ENCODE data around the gene TBC1D8. TPM values are rescaled to one million over a fixed set of nuclear protein-coding genes. Genes with fewer than 3 reads are reported as not detected.
A peak's percentile ranks its signal among the peaks of the same experiment; 100 is the strongest.

The TBC1D8 gene
- total and polyA plus RNA-seq, 2 of the 8 experiments (the other 6 are each of a cell fraction or from before 2014, with no cell fraction given) = 20.8 to 21.8 TPM

- Histone ChIP-seq H3K4me3 (ENCODE audit: extremely low read depth in 1 of 4, insufficient read depth in 2 of 4, low read depth in 3 of 4, low read length in 4 of 4) (no peak overlapping the region), H3K79me1 (ENCODE audit: low read depth, low read length) (no peaks in the 10 kb centered on the region), H3K9me3 (ENCODE audit: insufficient read depth in 2 of 2, low read depth in 1 of 2, low read length in 1 of 2) (no peaks in the 10 kb centered on the region), H2BK12ac (ENCODE audit: low read depth, low read length) (no peak overlapping the region), H3K18ac (ENCODE audit: extremely low read depth, low read length) (no peak overlapping the region), H3K9ac (replicated peaks in 1 of 4; ENCODE audit: extremely low read depth in 1 of 4, low read depth in 3 of 4, low read length in 3 of 4) (no peak overlapping the region), H3K56ac (replicated peaks; ENCODE audit: insufficient read length, low read depth, low read length) (no peak overlapping the region), H4K8ac (ENCODE audit: extremely low read depth, insufficient read depth, low read length) (no peak overlapping the region; the same call in 1 of the 2 replicates), H2BK5ac (ENCODE audit: low read depth, low read length) (no peak overlapping the region), H4K5ac (ENCODE audit: insufficient read length, low read depth, low read length) (no peak overlapping the region), H4K20me1 (replicated peaks in 1 of 2; ENCODE audit: control insufficient read depth in 1 of 2, insufficient read depth in 2 of 2, low read length in 2 of 2) (no peaks in the 10 kb centered on the region), H4K91ac (replicated peaks; ENCODE audit: insufficient read length, low read length) (no peak overlapping the region), H2BK120ac (replicated peaks; ENCODE audit: low read depth, low read length) (no peak overlapping the region), H3K14ac (ENCODE audit: insufficient read length) (no peak overlapping the region), H3K27me3 (replicated peaks in 1 of 4; ENCODE audit: control insufficient read depth in 3 of 4, extremely low read depth in 1 of 4, insufficient read depth in 3 of 4, low read length in 3 of 4) (no peaks in the 10 kb centered on the region), H3K23ac (ENCODE audit: insufficient read length) (no peak overlapping the region), H2AFZ (ENCODE audit: low read length) (no peak overlapping the region), H3K4ac (replicated peaks; ENCODE audit: insufficient read length, low read depth, low read length) (no peak overlapping the region), H3K36me3 (ENCODE audit: control insufficient read depth in 2 of 4, insufficient read depth in 4 of 4, low read length in 3 of 4) (no peaks in the 10 kb centered on the region), H3K27ac (ENCODE audit: low read depth, low read length) (no peak overlapping the region), H3K4me1 (replicated peaks in 1 of 4; ENCODE audit: control insufficient read depth in 3 of 4, insufficient read depth in 4 of 4, low read length in 3 of 4) (peaks cover 0 to 5% (median under 1%) of the 10 kb centered on the region in 4 experiments; a peak in 3 of 7 replicates), H3K79me2 (ENCODE audit: control insufficient read depth in 1 of 2, insufficient read depth in 2 of 2, low read length in 2 of 2) (no peaks in the 10 kb centered on the region), H3K23me2 (ENCODE audit: low read depth, low read length) (no peaks in the 10 kb centered on the region; the same call in 1 of the 2 replicates), H3K4me2 (ENCODE audit: insufficient read depth in 1 of 2, low read depth in 2 of 2, low read length in 2 of 2) (no peak overlapping the region), H2BK15ac (ENCODE audit: low read length) (no peak overlapping the region), H2AK5ac (ENCODE audit: low read depth, low read length) (no peak overlapping the region), H2BK20ac (ENCODE audit: low read length) (no peak overlapping the region)
- no peak for DNase-seq (ENCODE audit: low read depth in 1 of 2, low spot score in 2 of 2)
- 86% methylated on average over 11 of the region's 11 CpGs; no CpG with 5 or more reads in 1 of the 2 experiments for WGBS, 2 experiments (ENCODE audit: extremely low coverage in 1 of 2, insufficient coverage in 1 of 2, insufficient read length in 1 of 2, insufficient replicate concordance in 2 of 2, low coverage in 1 of 2, low lambda C conversion rate in 2 of 2, missing lambda C conversion rate in 1 of 2)
- FAIRE-seq = no peak
- POLR2A ChIA-PET (ENCODE audit: partially characterized antibody) = interaction anchor here (1.9 kb wide), 1 partner anchor 18 kb away, joined by 5 read pairs; the partner anchor contains the start of gene RPL31
- CTCF ChIA-PET (ENCODE audit: partially characterized antibody) = interaction anchor here (0.8 to 2.6 kb wide), 7 partner anchors 42 to 389 kb away, joined by 3 to 13 read pairs (median 8); no protein-coding TSS in a partner anchor
- TF ChIP-seq JUN (IDR thresholded peaks at IDR 0.05; ENCODE audit: low read depth, low read length) = no peak
- peak; percentile 7 to 20; a peak in 2 of 4 replicates for TF ChIP-seq RAD21 (IDR thresholded peaks at IDR 0.05 in 1 of 2, conservative IDR thresholded peaks at IDR 0.05 in 1 of 2; ENCODE audit: low read depth in 2 of 2, low read length in 2 of 2)
Observed at GRCh38 chr2:100983684-100984310, 167.4 kb downstream of the TBC1D8 start.
